NCI-H1105 treated with DMSO at 0.1 percent for 48 hours (cell line): ENCODE measurements around the gene KIF17.

Experiments
- DNase-seq: peaks from one replicate; lab custom pipeline; 2025; lab: John Stamatoyannopoulos, UW

KIF17 gene

GRCh38 chr1:20625176-20626097 is 92.4 kb downstream of the KIF17 start:
- DNase-seq = no peak

GRCh38 chr1:20624709-20625108 is 93.1 kb downstream of the KIF17 start:
- no peak for DNase-seq

GRCh38 chr1:20621012-20621411 is 96.8 kb downstream of the KIF17 start:
- no peak for DNase-seq

- no peak for DNase-seq
These were observed 97.8 kb downstream of the KIF17 start for GRCh38 chr1:20619999-20620398.

GRCh38 chr1:20618550-20618949 is 99.3 kb downstream of the KIF17 start:
- DNase-seq = no peak

GRCh38 chr1:20616847-20617487 is 100.8 kb downstream of the KIF17 start:
- DNase-seq = no peak

- no peak for DNase-seq
These were observed 101.6 kb downstream of the KIF17 start for GRCh38 chr1:20615946-20616846.

- no peak for DNase-seq
These were observed 103.7 kb downstream of the KIF17 start for GRCh38 chr1:20614131-20614579.
